GM18519 (cell line): ENCODE data around the gene CACNA1C.

Source experiments
- ATAC-seq: cut with Tn5 transposase; IDR thresholded peaks from one replicate; pipeline ENCODE4 v1.9.1; 2021; ENCODE audit warnings: mild to moderate bottlenecking, moderate library complexity; ENCODE audit not compliant: unreplicated experiment, low FRiP score

Gene CACNA1C

GRCh38 chr12:2165021-2165420 is 112.2 kb downstream of the CACNA1C start:
- no peak for ATAC-seq

GRCh38 chr12:2165927-2166326 is 113.1 kb downstream of the CACNA1C start:
- ATAC-seq, result no peak

- ATAC-seq, result no peak
These were observed 113.9 kb downstream of the CACNA1C start for GRCh38 chr12:2166696-2167095.

GRCh38 chr12:2167231-2167630 is 114.4 kb downstream of the CACNA1C start:
- ATAC-seq, result no peak

- ATAC-seq, result no peak
These were observed 116.0 kb downstream of the CACNA1C start for GRCh38 chr12:2168808-2169207.

- no peak for ATAC-seq
These were observed 116.7 kb downstream of the CACNA1C start for GRCh38 chr12:2169489-2169888.

- ATAC-seq, result no peak
These were observed 117.2 kb downstream of the CACNA1C start for GRCh38 chr12:2169940-2170339.

- no peak for ATAC-seq
These were observed 117.6 kb downstream of the CACNA1C start for GRCh38 chr12:2170376-2170775.

- ATAC-seq, result no peak
These were observed 119.1 kb downstream of the CACNA1C start for GRCh38 chr12:2171672-2172426.

- no peak for ATAC-seq
These were observed 119.9 kb downstream of the CACNA1C start for GRCh38 chr12:2172491-2173214.

GRCh38 chr12:2173971-2174370 is 121.2 kb downstream of the CACNA1C start:
- no peak for ATAC-seq

GRCh38 chr12:2177003-2177402 is 124.2 kb downstream of the CACNA1C start:
- ATAC-seq, result no peak

GRCh38 chr12:2177751-2178150 is 125.0 kb downstream of the CACNA1C start:
- no peak for ATAC-seq

- ATAC-seq, result no peak
These were observed 126.3 kb downstream of the CACNA1C start for GRCh38 chr12:2179058-2179457.

- no peak for ATAC-seq
These were observed 127.4 kb downstream of the CACNA1C start for GRCh38 chr12:2179953-2180736.

GRCh38 chr12:2180737-2181082 is 127.9 kb downstream of the CACNA1C start:
- no peak for ATAC-seq

GRCh38 chr12:2183556-2184541 is 131.1 kb downstream of the CACNA1C start:
- no peak for ATAC-seq

- ATAC-seq, result no peak
These were observed 133.1 kb downstream of the CACNA1C start for GRCh38 chr12:2185751-2186341.

GRCh38 chr12:2187195-2187945 is 134.6 kb downstream of the CACNA1C start:
- ATAC-seq, result no peak
